Measurements from ENCODE around the gene ADGRB2.

DNA sequence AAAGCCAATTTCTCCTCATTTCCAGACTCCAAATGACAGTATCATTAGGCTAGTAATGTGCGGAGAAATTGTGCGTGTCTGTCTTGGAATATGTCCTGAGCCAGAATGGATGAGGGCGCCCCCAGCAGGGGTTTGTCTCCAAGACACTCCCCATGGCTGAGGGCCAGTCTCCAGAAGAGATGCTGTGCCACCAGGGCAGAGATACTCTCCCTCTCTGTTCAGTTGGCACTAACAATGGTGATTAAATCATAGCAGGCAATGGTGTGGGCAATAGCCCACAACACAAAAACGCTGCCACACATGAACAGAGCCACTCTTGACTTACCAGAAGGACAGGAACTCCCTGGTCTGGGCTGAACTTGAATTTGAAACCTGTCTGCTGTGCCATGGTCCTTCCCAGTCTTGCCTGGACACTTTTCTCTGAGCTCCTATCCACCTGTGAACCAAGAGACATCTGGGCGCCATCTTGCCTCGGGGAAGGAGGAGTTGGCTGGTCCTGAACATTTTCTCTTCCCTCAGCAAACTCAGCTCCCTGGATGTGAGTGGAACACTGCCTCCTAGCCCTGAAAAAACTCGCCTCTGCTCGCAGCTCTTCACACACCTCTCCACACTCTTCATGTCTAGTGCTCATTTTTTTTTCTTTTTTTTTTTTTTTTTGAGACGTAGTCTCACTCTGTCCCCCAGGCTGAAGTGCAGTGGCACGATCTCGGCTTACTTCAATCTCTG is 14.8 kb upstream of the ADGRB2 start:
- TF ChIP-seq POLR2A (IDR thresholded peaks at IDR 0.05; ENCODE audit: low read depth, low read length) (no peak), POLR2AphosphoS5 (IDR thresholded peaks at IDR 0.05; ENCODE audit: low read depth, low read length) (no peak)

Measured in GM12892 (cell line).